K562 (cell line): ENCODE data around the gene JSRP1. TPM values are rescaled to one million over a fixed set of nuclear protein-coding genes. Genes with fewer than 3 reads are reported as not detected.

Experiments used
- ADNP ChIP-seq: fragments of 200-800 bp; sonication (Bioruptor generic); IDR thresholded peaks from 2 replicates; pipeline ENCODE4 v1.6.1; 2016; ENCODE audit warnings: missing genetic modification characterization, missing compliant biosample characterization
- ETV6 ChIP-seq, 3 experiments: fragments of 150-350 bp in 1 of 3; sonication (generic) in 1 of 3; formaldehyde crosslinking in 1 of 3; IDR thresholded peaks; 2 replicates each; pipeline versions ENCODE4 v1.6.1 to v1.8.0; 2014 to 2022; ENCODE audit warnings: borderline replicate concordance in 2 of 3, low read depth in 2 of 3, antibody characterized with exemption in 1 of 3, low read length in 1 of 3, mild to moderate bottlenecking in 1 of 3, missing genetic modification reagents in 1 of 3
- MYC ChIP-seq, 2 experiments: fragments of 250-450 bp in 1 of 2; sonication (Bioruptor Pico) in 1 of 2; IDR thresholded peaks; 2 replicates each; pipeline versions ENCODE4 v1.5.1 to v1.6.1; 2012 to 2021; ENCODE audit warnings: low read depth in 2 of 2, borderline replicate concordance in 1 of 2, improper control_type of control experiment in 1 of 2, low read length in 1 of 2, mild to moderate bottlenecking in 1 of 2, moderate library complexity in 1 of 2
- NRF1 ChIP-seq, 2 experiments: fragments of 450-650 bp; IDR thresholded peaks in 1 of 2; conservative IDR thresholded peaks in 1 of 2; 2 replicates each; pipeline ENCODE4 v1.6.1; 2014; ENCODE audit warnings: mild to moderate bottlenecking in 2 of 2
- TOE1 ChIP-seq, 2 experiments: fragments of 450-650 bp in 1 of 2; sonication (generic) in 1 of 2; formaldehyde crosslinking in 1 of 2; IDR thresholded peaks; 2 replicates each; pipeline versions ENCODE4 v1.7.1 to v1.8.0; 2016 to 2022; ENCODE audit warnings: borderline replicate concordance in 2 of 2, mild to moderate bottlenecking in 2 of 2, antibody characterized with exemption in 1 of 2, inconsistent platforms in 1 of 2, low read depth in 1 of 2, missing genetic modification reagents in 1 of 2, moderate library complexity in 1 of 2
- YY1 ChIP-seq, 3 experiments: IDR thresholded peaks; 2 replicates each; pipeline ENCODE4 v1.6.1; 2011; ENCODE audit warnings: low read length in 2 of 3, mild to moderate bottlenecking in 2 of 3, moderate library complexity in 2 of 3, borderline replicate concordance in 1 of 3, control low read depth in 1 of 3, low read depth in 1 of 3; ENCODE audit not compliant: insufficient read depth in 3 of 3, insufficient replicate concordance in 2 of 3, control insufficient read depth in 1 of 3, insufficient read length in 1 of 3; ENCODE audit errors: extremely low read depth in 1 of 3
- polyA plus RNA-seq, 8 experiments: library from polyadenylated mRNA; depleted of rRNA in 4 of 8; stranded (reverse) in 5 of 8; unstranded in 3 of 8; fragments of >200 nt; fragmentation: Nextera tagmentation in 2 of 8; fragmentation: Illumina TruSeq in 1 of 8; extraction: Ambion mirVana in 2 of 8; extraction: Trizol in 1 of 8; gene quantifications; 2 replicates each; pipeline versions ENCODE4 v1.2.1 to v1.2.3, GENCODE V29; 2011 to 2014; ENCODE audit warnings: inconsistent platforms in 1 of 8, missing spikeins in 1 of 8
- total RNA-seq, 7 experiments: library from RNA; depleted of rRNA in 6 of 7; stranded (reverse); fragments of >200 nt in 6 of 7; fragmentation: Illumina TruSeq in 2 of 7; extraction: Trizol in 2 of 7; gene quantifications; 2 replicates each; pipeline versions ENCODE4 v1.2.1 to v1.2.3, GENCODE V29; 2011 to 2021; ENCODE audit warnings: low replicate concordance in 1 of 7
- TF ChIP-seq, protein P1 (sequence below): fragments of 200-800 bp; sonication (Bioruptor generic); IDR thresholded peaks from 2 replicates; pipeline ENCODE4 v1.6.1; 2017; ENCODE audit warnings: missing genetic modification characterization, missing compliant biosample characterization
- TF ChIP-seq, protein P2 (sequence below), 2 experiments: fragments of 450-650 bp in 1 of 2; IDR thresholded peaks; 2 replicates each; pipeline ENCODE4 v1.6.1; 2011 to 2017; ENCODE audit warnings: low read depth in 2 of 2, antibody characterized with exemption in 1 of 2, borderline replicate concordance in 1 of 2, low read length in 1 of 2, mild to moderate bottlenecking in 1 of 2, mixed read lengths in 1 of 2; ENCODE audit not compliant: control insufficient read depth in 1 of 2
- TF ChIP-seq, protein P3 (sequence below): fragments of 450-650 bp; IDR thresholded peaks from 2 replicates; pipeline ENCODE4 v1.6.1; 2018; ENCODE audit not compliant: partially characterized antibody
- TF ChIP-seq, protein P4 (sequence below), 2 experiments: fragments of 450-650 bp; conservative IDR thresholded peaks; 2 replicates each; pipeline ENCODE4 v1.6.1; 2017; ENCODE audit warnings: mild to moderate bottlenecking in 2 of 2, moderate library complexity in 2 of 2

The JSRP1 gene
- total and polyA plus RNA-seq, 9 of the 15 experiments (the other 6 are each of a cell fraction or from before 2014, with no cell fraction given) = 0.08 to 1.2 (median 0.51) TPM; not detected in 4

DNA sequence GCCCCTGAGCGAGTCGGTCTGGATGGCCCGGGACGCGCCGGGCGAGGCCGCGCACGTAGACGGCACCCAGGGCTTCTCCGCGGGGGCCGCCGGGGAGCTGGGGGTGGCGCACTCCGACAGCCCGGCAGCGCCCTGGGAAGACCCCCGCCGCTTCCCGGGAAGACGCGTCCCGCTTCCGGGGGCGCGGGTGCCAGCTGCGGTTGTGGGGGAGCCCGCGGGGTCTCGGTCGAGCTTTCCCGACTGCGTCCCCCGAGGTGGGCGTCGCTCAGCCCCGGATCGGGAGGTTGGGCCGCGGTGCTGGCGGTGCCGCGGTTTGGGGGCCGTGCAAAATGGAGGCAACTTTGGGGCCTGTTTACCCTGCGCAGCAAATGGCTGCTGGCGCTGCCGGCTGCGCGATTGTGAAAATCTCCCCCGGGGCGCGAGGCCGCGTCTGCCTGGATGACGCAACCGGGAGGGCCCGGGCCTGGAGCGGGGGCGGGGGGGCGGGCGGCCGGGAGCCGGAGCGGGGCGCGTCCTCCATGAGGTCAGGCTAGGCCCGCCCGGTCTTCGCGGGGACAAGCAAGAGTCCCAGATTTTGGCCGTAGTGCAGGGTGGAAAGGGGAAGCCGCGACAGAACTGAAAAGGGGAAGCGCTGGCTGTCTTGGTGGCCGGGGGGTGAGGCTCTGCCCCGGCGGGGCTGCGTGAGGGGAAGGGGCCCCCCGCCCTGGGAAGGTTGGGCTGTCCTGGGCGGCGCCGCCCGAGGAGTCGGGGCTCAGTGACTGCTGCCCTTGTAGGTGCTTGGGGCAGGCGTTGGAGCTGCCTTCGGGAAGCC is 14.4 kb upstream of the JSRP1 start (continued):
- TF ChIP-seq TOE1 (IDR thresholded peaks at IDR 0.05; ENCODE audit: borderline replicate concordance) (no peak), TOE1 (CRISPR knock-in tag; IDR thresholded peaks at IDR 0.05; ENCODE audit: borderline replicate concordance, low read depth) (peak; percentile 37; the same call in 1 of the 2 replicates), ADNP (no peak), ETV6 (IDR thresholded peaks at IDR 0.05; ENCODE audit: borderline replicate concordance in 1 of 2, low read depth in 2 of 2, low read length in 1 of 2) (no peak), ETV6 (CRISPR knock-in tag; IDR thresholded peaks at IDR 0.05; ENCODE audit: borderline replicate concordance) (peak; percentile 27; the same call in 1 of the 2 replicates), YY1 (IDR thresholded peaks at IDR 0.05; ENCODE audit: borderline replicate concordance in 1 of 3, control insufficient read depth in 1 of 3, extremely low read depth in 1 of 3, insufficient read depth in 3 of 3, insufficient read length in 1 of 3, insufficient replicate concordance in 2 of 3, low read depth in 1 of 3, low read length in 2 of 3) (peak; percentile 80 to 97 (median 92)), NRF1 (conservative IDR thresholded peaks at IDR 0.05 in 1 of 2, IDR thresholded peaks at IDR 0.05 in 1 of 2) (peak; percentile 63 to 71), MYC (IDR thresholded peaks at IDR 0.05; ENCODE audit: low read depth, low read length) (peak; percentile 66; the same call in 1 of the 2 replicates), MYC (CRISPR knock-in tag; IDR thresholded peaks at IDR 0.05; ENCODE audit: borderline replicate concordance, low read depth) (no peak)
- TF ChIP-seq, protein P1, sequence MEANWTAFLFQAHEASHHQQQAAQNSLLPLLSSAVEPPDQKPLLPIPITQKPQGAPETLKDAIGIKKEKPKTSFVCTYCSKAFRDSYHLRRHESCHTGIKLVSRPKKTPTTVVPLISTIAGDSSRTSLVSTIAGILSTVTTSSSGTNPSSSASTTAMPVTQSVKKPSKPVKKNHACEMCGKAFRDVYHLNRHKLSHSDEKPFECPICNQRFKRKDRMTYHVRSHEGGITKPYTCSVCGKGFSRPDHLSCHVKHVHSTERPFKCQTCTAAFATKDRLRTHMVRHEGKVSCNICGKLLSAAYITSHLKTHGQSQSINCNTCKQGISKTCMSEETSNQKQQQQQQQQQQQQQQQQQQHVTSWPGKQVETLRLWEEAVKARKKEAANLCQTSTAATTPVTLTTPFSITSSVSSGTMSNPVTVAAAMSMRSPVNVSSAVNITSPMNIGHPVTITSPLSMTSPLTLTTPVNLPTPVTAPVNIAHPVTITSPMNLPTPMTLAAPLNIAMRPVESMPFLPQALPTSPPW (CRISPR knock-in tag) = peak; percentile 94
- TF ChIP-seq, protein P2, sequence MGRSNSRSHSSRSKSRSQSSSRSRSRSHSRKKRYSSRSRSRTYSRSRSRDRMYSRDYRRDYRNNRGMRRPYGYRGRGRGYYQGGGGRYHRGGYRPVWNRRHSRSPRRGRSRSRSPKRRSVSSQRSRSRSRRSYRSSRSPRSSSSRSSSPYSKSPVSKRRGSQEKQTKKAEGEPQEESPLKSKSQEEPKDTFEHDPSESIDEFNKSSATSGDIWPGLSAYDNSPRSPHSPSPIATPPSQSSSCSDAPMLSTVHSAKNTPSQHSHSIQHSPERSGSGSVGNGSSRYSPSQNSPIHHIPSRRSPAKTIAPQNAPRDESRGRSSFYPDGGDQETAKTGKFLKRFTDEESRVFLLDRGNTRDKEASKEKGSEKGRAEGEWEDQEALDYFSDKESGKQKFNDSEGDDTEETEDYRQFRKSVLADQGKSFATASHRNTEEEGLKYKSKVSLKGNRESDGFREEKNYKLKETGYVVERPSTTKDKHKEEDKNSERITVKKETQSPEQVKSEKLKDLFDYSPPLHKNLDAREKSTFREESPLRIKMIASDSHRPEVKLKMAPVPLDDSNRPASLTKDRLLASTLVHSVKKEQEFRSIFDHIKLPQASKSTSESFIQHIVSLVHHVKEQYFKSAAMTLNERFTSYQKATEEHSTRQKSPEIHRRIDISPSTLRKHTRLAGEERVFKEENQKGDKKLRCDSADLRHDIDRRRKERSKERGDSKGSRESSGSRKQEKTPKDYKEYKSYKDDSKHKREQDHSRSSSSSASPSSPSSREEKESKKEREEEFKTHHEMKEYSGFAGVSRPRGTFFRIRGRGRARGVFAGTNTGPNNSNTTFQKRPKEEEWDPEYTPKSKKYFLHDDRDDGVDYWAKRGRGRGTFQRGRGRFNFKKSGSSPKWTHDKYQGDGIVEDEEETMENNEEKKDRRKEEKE (IDR thresholded peaks at IDR 0.05; ENCODE audit: borderline replicate concordance in 1 of 2, control insufficient read depth in 1 of 2, low read depth in 2 of 2, low read length in 1 of 2) = 0 out of 4 replicates have a peak, but pooled peaks of 1 of the 2 experiments have one; percentile 13
- TF ChIP-seq, protein P3, sequence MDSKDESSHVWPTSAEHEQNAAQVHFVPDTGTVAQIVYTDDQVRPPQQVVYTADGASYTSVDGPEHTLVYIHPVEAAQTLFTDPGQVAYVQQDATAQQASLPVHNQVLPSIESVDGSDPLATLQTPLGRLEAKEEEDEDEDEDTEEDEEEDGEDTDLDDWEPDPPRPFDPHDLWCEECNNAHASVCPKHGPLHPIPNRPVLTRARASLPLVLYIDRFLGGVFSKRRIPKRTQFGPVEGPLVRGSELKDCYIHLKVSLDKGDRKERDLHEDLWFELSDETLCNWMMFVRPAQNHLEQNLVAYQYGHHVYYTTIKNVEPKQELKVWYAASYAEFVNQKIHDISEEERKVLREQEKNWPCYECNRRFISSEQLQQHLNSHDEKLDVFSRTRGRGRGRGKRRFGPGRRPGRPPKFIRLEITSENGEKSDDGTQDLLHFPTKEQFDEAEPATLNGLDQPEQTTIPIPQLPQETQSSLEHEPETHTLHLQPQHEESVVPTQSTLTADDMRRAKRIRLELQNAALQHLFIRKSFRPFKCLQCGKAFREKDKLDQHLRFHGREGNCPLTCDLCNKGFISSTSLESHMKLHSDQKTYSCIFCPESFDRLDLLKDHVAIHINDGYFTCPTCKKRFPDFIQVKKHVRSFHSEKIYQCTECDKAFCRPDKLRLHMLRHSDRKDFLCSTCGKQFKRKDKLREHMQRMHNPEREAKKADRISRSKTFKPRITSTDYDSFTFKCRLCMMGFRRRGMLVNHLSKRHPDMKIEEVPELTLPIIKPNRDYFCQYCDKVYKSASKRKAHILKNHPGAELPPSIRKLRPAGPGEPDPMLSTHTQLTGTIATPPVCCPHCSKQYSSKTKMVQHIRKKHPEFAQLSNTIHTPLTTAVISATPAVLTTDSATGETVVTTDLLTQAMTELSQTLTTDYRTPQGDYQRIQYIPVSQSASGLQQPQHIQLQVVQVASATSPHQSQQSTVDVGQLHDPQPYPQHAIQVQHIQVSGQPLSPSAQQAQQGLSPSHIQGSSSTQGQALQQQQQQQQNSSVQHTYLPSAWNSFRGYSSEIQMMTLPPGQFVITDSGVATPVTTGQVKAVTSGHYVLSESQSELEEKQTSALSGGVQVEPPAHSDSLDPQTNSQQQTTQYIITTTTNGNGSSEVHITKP = peak; percentile 38
- TF ChIP-seq, protein P4, sequence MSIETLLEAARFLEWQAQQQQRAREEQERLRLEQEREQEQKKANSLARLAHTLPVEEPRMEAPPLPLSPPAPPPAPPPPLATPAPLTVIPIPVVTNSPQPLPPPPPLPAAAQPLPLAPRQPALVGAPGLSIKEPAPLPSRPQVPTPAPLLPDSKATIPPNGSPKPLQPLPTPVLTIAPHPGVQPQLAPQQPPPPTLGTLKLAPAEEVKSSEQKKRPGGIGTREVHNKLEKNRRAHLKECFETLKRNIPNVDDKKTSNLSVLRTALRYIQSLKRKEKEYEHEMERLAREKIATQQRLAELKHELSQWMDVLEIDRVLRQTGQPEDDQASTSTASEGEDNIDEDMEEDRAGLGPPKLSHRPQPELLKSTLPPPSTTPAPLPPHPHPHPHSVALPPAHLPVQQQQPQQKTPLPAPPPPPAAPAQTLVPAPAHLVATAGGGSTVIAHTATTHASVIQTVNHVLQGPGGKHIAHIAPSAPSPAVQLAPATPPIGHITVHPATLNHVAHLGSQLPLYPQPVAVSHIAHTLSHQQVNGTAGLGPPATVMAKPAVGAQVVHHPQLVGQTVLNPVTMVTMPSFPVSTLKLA (conservative IDR thresholded peaks at IDR 0.05) = peak in 1 of 2 experiments; percentile 65; a peak in 1 of 4 replicates
